SW480 (cell line): ENCODE data around the gene LIN28A.

Experiments
- DNase-seq: peaks from one replicate; pipeline ENCODE4 v3.0.0-alpha.2; 2016; ENCODE audit warnings: low spot score

The LIN28A gene

GRCh38 chr1:26434161-26434752, 23.6 kb downstream of the LIN28A start:
- no peak for DNase-seq

GRCh38 chr1:26438041-26438440, 27.4 kb downstream of the LIN28A start:
- no peak for DNase-seq

GRCh38 chr1:26440259-26440658, 29.6 kb downstream of the LIN28A start:
- DNase-seq = no peak

- DNase-seq = no peak
Measured at GRCh38 chr1:26449868-26450267, 39.3 kb downstream of the LIN28A start.

GRCh38 chr1:26450908-26451307, 40.3 kb downstream of the LIN28A start:
- DNase-seq = no peak

- DNase-seq = no peak
Measured at GRCh38 chr1:26452459-26453183, 42.0 kb downstream of the LIN28A start.

GRCh38 chr1:26459148-26459547, 48.5 kb downstream of the LIN28A start:
- DNase-seq = no peak

GRCh38 chr1:26459573-26460031, 49.0 kb downstream of the LIN28A start:
- DNase-seq = no peak

- DNase-seq = no peak
Measured at GRCh38 chr1:26468911-26469310, 58.3 kb downstream of the LIN28A start.

- DNase-seq = no peak
Measured at GRCh38 chr1:26469558-26469957, 58.9 kb downstream of the LIN28A start.

GRCh38 chr1:26470878-26471497, 60.4 kb downstream of the LIN28A start:
- peak; percentile 20 for DNase-seq

- DNase-seq = peak; percentile 79
Measured at GRCh38 chr1:26471498-26472319, 61.1 kb downstream of the LIN28A start.

- DNase-seq = peak; percentile 85
Measured at GRCh38 chr1:26472320-26472900, 61.8 kb downstream of the LIN28A start, which contains the start of gene HMGN2. Gene HMGN2 (plus strand): TSS chr1:26472440. CDS start chr1:26472613, 173 bp downstream.

GRCh38 chr1:26472901-26473845, 62.6 kb downstream of the LIN28A start:
- peak; percentile 82 for DNase-seq

GRCh38 chr1:26474818-26475217, 64.2 kb downstream of the LIN28A start:
- DNase-seq = no peak

GRCh38 chr1:26475989-26476388, 65.4 kb downstream of the LIN28A start:
- DNase-seq = no peak

GRCh38 chr1:26476958-26477357, 66.3 kb downstream of the LIN28A start:
- DNase-seq = no peak

- peak; percentile 37 for DNase-seq
Measured at GRCh38 chr1:26477446-26478152, 67.0 kb downstream of the LIN28A start.

- no peak for DNase-seq
Measured at GRCh38 chr1:26478159-26478558, 67.5 kb downstream of the LIN28A start.

- DNase-seq = no peak
Measured at GRCh38 chr1:26478988-26479387, 68.4 kb downstream of the LIN28A start.
